WTC11 (cell line): Measurements from ENCODE around the gene MOSPD3.

Experiments
- CREB1 ChIP-seq: sonication (generic); formaldehyde crosslinking; IDR thresholded peaks from 2 replicates; pipeline ENCODE4 v1.8.0; 2023; ENCODE audit warnings: mild to moderate bottlenecking, missing genetic modification reagents
- CTCF ChIP-seq: fragments of 200-600 bp; IDR thresholded peaks from 2 replicates; pipeline ENCODE4 v1.8.0; 2022; ENCODE audit warnings: antibody characterized with exemption
- MAX ChIP-seq: sonication (generic); formaldehyde crosslinking; IDR thresholded peaks from 2 replicates; pipeline ENCODE4 v1.8.0; 2022; ENCODE audit warnings: mild to moderate bottlenecking, missing genetic modification reagents
- ZNF138 ChIP-seq: sonication (generic); formaldehyde crosslinking; conservative IDR thresholded peaks from 2 replicates; pipeline ENCODE4 v1.8.1; 2022; ENCODE audit warnings: mild to moderate bottlenecking, moderate library complexity, missing genetic modification reagents
- TF ChIP-seq, protein P1 (sequence below): sonication (generic); formaldehyde crosslinking; IDR thresholded peaks from 2 replicates; pipeline ENCODE4 v1.8.1; 2022; ENCODE audit warnings: mild to moderate bottlenecking, missing genetic modification reagents, moderate library complexity, borderline replicate concordance

GRCh38 chr7:100572281-100572948 lies 39.9 kb upstream of the MOSPD3 start:
- no peak for TF ChIP-seq CTCF
- TF ChIP-seq ZNF138, result no peak
- no peak for TF ChIP-seq CREB1 (CRISPR knock-in tag)
- TF ChIP-seq, protein P1, sequence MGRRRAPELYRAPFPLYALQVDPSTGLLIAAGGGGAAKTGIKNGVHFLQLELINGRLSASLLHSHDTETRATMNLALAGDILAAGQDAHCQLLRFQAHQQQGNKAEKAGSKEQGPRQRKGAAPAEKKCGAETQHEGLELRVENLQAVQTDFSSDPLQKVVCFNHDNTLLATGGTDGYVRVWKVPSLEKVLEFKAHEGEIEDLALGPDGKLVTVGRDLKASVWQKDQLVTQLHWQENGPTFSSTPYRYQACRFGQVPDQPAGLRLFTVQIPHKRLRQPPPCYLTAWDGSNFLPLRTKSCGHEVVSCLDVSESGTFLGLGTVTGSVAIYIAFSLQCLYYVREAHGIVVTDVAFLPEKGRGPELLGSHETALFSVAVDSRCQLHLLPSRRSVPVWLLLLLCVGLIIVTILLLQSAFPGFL (CRISPR knock-in tag), result no peak
- no peak for TF ChIP-seq MAX (CRISPR knock-in tag)
